ENCODE data around the gene TBC1D16.

- TF ChIP-seq POLR2A (IDR thresholded peaks at IDR 0.05) (no peak), CTCF (IDR thresholded peaks at IDR 0.05) (no peak), POLR2AphosphoS5 (IDR thresholded peaks at IDR 0.05) (no peak)
Measured at GRCh38 chr17:79984877-79985276, 50.8 kb downstream of the TBC1D16 start.

Data from breast epithelium (tissue), 3 donors.